ENCODE measurements around the gene PPP1R12C.

DNA sequence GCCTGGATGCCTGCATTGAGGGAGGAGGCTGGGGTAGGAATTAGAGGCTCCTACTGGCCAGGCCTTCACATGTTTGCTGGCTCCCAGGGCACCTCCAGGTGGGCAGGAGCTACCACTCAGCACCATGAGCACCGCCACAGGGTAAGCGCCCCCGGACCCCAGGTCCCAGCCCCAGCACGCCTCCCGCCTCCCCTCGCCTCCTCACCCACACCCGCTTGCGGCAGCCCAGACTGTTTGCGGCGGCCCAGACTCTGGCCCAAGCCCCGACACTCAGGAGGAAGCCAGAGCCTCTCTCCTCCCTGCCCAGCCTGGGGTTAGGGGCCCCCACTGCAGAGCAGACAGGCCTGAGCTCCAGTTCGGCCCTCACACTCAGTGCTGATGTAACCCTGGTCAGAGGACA, 41.1 kb downstream of the PPP1R12C start:
- TF ChIP-seq CTCF (IDR thresholded peaks at IDR 0.05 in 4 of 5, conservative IDR thresholded peaks at IDR 0.05 in 1 of 5): no peak
- no peak for TF ChIP-seq POLR2A (IDR thresholded peaks at IDR 0.05)

All from gastrocnemius medialis (tissue), 4 donors.